ENCODE data around the gene PRUNE2.
A peak's percentile ranks its signal among the peaks of the same experiment; 100 is the strongest.

Gene PRUNE2

GRCh38 chr9:76573905-76574760, 331.8 kb downstream of the PRUNE2 start:
- peaks cover 0 to 3% (median 0%) of the 10 kb centered on the region in 3 donors for H3K9me3 ChIP-seq
- peaks cover 0 to 4% (median 0%) of the 10 kb centered on the region in 3 donors for H3K36me3 ChIP-seq
- H3K4me1 ChIP-seq = no peaks in the 10 kb centered on the region
- no peak overlapping the region for H3K4me3 ChIP-seq
- H3K27me3 ChIP-seq = peaks cover 0 to 16% of the 10 kb centered on the region in 2 donors
- no peak for TF ChIP-seq CTCF (IDR thresholded peaks at IDR 0.05)
- no peak overlapping the region for H3K27ac ChIP-seq
- DNase-seq = no peak
- intact Hi-C loops (cut with DNase I; ENCODE audit: low total_unique reads) = no loop called here

GRCh38 chr9:76573408-76573807, 332.5 kb downstream of the PRUNE2 start:
- Histone ChIP-seq H3K4me3 (no peak overlapping the region), H3K9me3 (peaks cover 0 to 3% (median 0%) of the 10 kb centered on the region in 3 donors), H3K27ac (no peak overlapping the region), H3K36me3 (peaks cover 0 to 4% (median 0%) of the 10 kb centered on the region in 3 donors), H3K27me3 (peaks cover 0 to 16% of the 10 kb centered on the region in 2 donors), H3K4me1 (no peaks in the 10 kb centered on the region)
- intact Hi-C loops (cut with DNase I; ENCODE audit: low total_unique reads) = no loop called here
- TF ChIP-seq CTCF (IDR thresholded peaks at IDR 0.05) = no peak
- no peak for DNase-seq

- H3K4me1 ChIP-seq = no peaks in the 10 kb centered on the region
- H3K36me3 ChIP-seq = peaks cover 0 to 4% (median 0%) of the 10 kb centered on the region in 3 donors
- no peak for TF ChIP-seq CTCF (IDR thresholded peaks at IDR 0.05)
- peak overlapping the region; percentile 48 to 54 for H3K4me3 ChIP-seq
- peaks cover 0 to 16% of the 10 kb centered on the region in 2 donors for H3K27me3 ChIP-seq
- no peak for DNase-seq
- no peak overlapping the region for H3K27ac ChIP-seq
- intact Hi-C loops (cut with DNase I; ENCODE audit: low total_unique reads) = no loop called here
- peaks cover 0 to 3% (median 0%) of the 10 kb centered on the region in 3 donors for H3K9me3 ChIP-seq
These were observed 333.8 kb downstream of the PRUNE2 start for GRCh38 chr9:76572151-76572550.

- no peak overlapping the region for H3K27ac ChIP-seq
- no peaks in the 10 kb centered on the region for H3K4me1 ChIP-seq
- DNase-seq = no peak
- intact Hi-C loops (cut with DNase I; ENCODE audit: low total_unique reads) = no loop called here
- H3K4me3 ChIP-seq = peak overlapping the region; percentile 48 to 54
- TF ChIP-seq CTCF (IDR thresholded peaks at IDR 0.05) = no peak
- peaks cover 0 to 3% (median 0%) of the 10 kb centered on the region in 3 donors for H3K9me3 ChIP-seq
- peaks cover 0 to 16% of the 10 kb centered on the region in 2 donors for H3K27me3 ChIP-seq
- peaks cover 0 to 4% (median 0%) of the 10 kb centered on the region in 3 donors for H3K36me3 ChIP-seq
These were observed 334.2 kb downstream of the PRUNE2 start for GRCh38 chr9:76571743-76572146.

- H3K4me3 ChIP-seq = peak overlapping the region; percentile 48 to 54
- no peak overlapping the region for H3K27ac ChIP-seq
- peaks cover 0 to 3% (median 0%) of the 10 kb centered on the region in 3 donors for H3K9me3 ChIP-seq
- DNase-seq = no peak
- peaks cover 0 to 4% (median 0%) of the 10 kb centered on the region in 3 donors for H3K36me3 ChIP-seq
- intact Hi-C loops (cut with DNase I; ENCODE audit: low total_unique reads) = no loop called here
- peaks cover 0 to 16% of the 10 kb centered on the region in 2 donors for H3K27me3 ChIP-seq
- H3K4me1 ChIP-seq = no peaks in the 10 kb centered on the region
- TF ChIP-seq CTCF (IDR thresholded peaks at IDR 0.05) = no peak
These were observed 334.6 kb downstream of the PRUNE2 start for GRCh38 chr9:76571288-76571687.
